Kidney capillary endothelial cell (primary cell): ENCODE results near the gene TPK1.
"Not testable (repeated sequence)": the region's sequence is repeated elsewhere in the genome, so short reads cannot be mapped to it uniquely, and the experiment has no call there.

Source experiments
- DNase-seq: peaks from one replicate; pipeline ENCODE4 v3.0.0-alpha.2; 2018; ENCODE audit warnings: low spot score

Gene TPK1

GRCh38 chr7:144629598-144629997, 206.3 kb downstream of the TPK1 start:
- no peak for DNase-seq

GRCh38 chr7:144629011-144629410, 206.8 kb downstream of the TPK1 start:
- no peak for DNase-seq

GRCh38 chr7:144628176-144628575, 207.7 kb downstream of the TPK1 start:
- no peak for DNase-seq

- DNase-seq = no peak
Measured at GRCh38 chr7:144622745-144623144, 213.1 kb downstream of the TPK1 start.

GRCh38 chr7:144606261-144606660, 229.6 kb downstream of the TPK1 start:
- DNase-seq = no peak

GRCh38 chr7:144596953-144597352, 238.9 kb downstream of the TPK1 start:
- DNase-seq = no peak

- DNase-seq = no peak
Measured at GRCh38 chr7:144594580-144594979, 241.3 kb downstream of the TPK1 start.

- DNase-seq = no peak
Measured at GRCh38 chr7:144588559-144589051, 247.2 kb downstream of the TPK1 start.

- DNase-seq = no peak
Measured at GRCh38 chr7:144587701-144588100, 248.2 kb downstream of the TPK1 start.

- DNase-seq = no peak
Measured at GRCh38 chr7:144584726-144585125, 251.1 kb downstream of the TPK1 start.

- DNase-seq = no peak
Measured at GRCh38 chr7:144579687-144580086, 256.2 kb downstream of the TPK1 start.

GRCh38 chr7:144575456-144575855, 260.4 kb downstream of the TPK1 start:
- DNase-seq = no peak

- not testable (repeated sequence) for DNase-seq
Measured at GRCh38 chr7:144574753-144575152, 261.1 kb downstream of the TPK1 start.

GRCh38 chr7:144568233-144568632, 267.6 kb downstream of the TPK1 start:
- DNase-seq = no peak

- no peak for DNase-seq
Measured at GRCh38 chr7:144565586-144565985, 270.3 kb downstream of the TPK1 start.

GRCh38 chr7:144549861-144550260, 286.0 kb downstream of the TPK1 start:
- no peak for DNase-seq

- DNase-seq = no peak
Measured at GRCh38 chr7:144548556-144548955, 287.3 kb downstream of the TPK1 start.

GRCh38 chr7:144547888-144548287, 288.0 kb downstream of the TPK1 start:
- DNase-seq = no peak

GRCh38 chr7:144546782-144547181, 289.1 kb downstream of the TPK1 start:
- no peak for DNase-seq

- no peak for DNase-seq
Measured at GRCh38 chr7:144545330-144545729, 290.5 kb downstream of the TPK1 start.

- DNase-seq = no peak
Measured at GRCh38 chr7:144534655-144535395, 301.0 kb downstream of the TPK1 start.

GRCh38 chr7:144534196-144534595, 301.7 kb downstream of the TPK1 start:
- DNase-seq = no peak

- DNase-seq = no peak
Measured at GRCh38 chr7:144531181-144531580, 304.7 kb downstream of the TPK1 start.

GRCh38 chr7:144529269-144529926, 306.5 kb downstream of the TPK1 start:
- no peak for DNase-seq
